OCI-LY1 (cell line): ENCODE measurements around the gene ROBO1.

Experiments used
- EZH2 ChIP-seq: fragments of 200-600 bp; sonication (generic), shearing (Covaris generic); IDR thresholded peaks from 2 replicates; pipeline ENCODE4 v1.8.0; 2017; ENCODE audit warnings: borderline replicate concordance, mixed run types, mild to moderate bottlenecking, antibody characterized with exemption, low read length, moderate library complexity, mixed read lengths
- TF ChIP-seq, protein P1 (sequence below): fragments of 200-600 bp; sonication (generic), shearing (Covaris generic); IDR thresholded peaks from 2 replicates; pipeline ENCODE4 v1.5.1; 2017; ENCODE audit warnings: mild to moderate bottlenecking, antibody characterized with exemption, low read length, moderate library complexity, mixed read lengths

DNA sequence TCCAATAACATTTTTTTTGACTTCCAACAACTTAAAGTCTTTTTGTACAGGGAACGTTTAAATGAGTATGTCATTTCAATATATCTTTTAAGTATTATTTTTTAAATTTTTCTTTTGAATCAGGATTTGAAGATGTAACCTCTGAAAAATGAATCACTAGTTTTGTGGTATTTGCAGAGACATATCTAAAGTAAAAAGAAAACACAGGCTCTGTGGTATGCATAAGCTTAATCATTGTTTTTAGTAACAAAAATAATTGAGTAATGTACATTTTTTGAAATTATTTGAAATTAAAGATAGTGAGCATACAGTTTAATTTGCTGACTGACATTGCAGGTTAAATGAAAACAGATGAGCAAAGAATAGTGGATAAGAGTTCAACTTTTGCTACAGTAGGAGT is 531.3 kb downstream of the ROBO1 start:
- TF ChIP-seq, protein P1, sequence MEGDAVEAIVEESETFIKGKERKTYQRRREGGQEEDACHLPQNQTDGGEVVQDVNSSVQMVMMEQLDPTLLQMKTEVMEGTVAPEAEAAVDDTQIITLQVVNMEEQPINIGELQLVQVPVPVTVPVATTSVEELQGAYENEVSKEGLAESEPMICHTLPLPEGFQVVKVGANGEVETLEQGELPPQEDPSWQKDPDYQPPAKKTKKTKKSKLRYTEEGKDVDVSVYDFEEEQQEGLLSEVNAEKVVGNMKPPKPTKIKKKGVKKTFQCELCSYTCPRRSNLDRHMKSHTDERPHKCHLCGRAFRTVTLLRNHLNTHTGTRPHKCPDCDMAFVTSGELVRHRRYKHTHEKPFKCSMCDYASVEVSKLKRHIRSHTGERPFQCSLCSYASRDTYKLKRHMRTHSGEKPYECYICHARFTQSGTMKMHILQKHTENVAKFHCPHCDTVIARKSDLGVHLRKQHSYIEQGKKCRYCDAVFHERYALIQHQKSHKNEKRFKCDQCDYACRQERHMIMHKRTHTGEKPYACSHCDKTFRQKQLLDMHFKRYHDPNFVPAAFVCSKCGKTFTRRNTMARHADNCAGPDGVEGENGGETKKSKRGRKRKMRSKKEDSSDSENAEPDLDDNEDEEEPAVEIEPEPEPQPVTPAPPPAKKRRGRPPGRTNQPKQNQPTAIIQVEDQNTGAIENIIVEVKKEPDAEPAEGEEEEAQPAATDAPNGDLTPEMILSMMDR, result no peak
- no peak for TF ChIP-seq EZH2
